A549 treated with DMSO at 1 μM for 4 hours (cell line): ENCODE results near the gene FLACC1. TPM values are rescaled to one million over a fixed set of nuclear protein-coding genes. Genes with fewer than 3 reads are reported as not detected.

Experiments used
- total RNA-seq: library from RNA; stranded (reverse); fragments of 200-300 nt; extraction: Qiagen RNA extraction; gene quantifications from 5 replicates; pipeline ENCODE4 v1.2.3, GENCODE V29; 2022; ENCODE audit warnings: low read depth

FLACC1 gene, protein sequence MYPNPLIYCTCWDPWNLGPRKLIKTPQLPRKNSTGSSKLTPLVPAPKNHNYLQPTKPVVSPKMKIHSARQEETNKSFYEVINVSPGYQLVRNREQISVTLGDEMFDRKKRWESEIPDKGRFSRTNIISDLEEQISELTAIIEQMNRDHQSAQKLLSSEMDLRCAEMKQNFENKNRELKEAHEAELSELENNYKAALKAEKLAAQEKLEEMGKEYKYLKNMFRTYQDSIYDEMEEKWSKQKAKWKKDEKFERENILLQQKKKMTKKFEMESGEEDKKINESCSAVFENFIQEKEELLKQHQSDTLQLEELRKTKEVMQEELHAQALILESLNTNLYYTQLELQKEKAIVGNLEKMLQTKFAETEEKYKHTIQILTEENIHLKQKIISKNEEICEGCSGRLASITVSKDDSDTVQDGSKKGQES
- total RNA-seq = 0.14 to 0.45 TPM in 2 of 5 replicates, not detected in the others

DNA sequence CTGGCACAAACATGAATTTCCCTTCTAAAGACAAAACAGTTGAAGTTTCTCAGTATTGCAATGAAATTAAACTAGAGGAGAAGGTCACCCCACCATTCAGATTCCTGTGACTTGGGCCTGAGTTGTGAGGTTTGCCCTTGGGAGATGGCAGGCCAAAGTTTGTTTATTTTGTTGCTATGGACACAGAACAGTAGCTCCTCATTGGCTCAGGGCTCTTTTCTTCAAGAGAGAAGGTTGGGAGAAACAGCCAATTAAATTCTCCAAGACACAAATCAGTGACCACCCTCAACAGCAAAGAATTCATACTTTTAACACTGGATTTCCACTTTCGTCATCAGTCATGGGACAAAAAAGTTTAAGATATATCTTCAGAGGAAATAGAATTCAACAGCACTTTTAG lies at the start of gene FLACC1:
FLACC1 (minus strand) TSS at position 125 of the 400 bp plus-strand sequence. CDS start 5,941 bp downstream, outside the sequence.

DNA sequence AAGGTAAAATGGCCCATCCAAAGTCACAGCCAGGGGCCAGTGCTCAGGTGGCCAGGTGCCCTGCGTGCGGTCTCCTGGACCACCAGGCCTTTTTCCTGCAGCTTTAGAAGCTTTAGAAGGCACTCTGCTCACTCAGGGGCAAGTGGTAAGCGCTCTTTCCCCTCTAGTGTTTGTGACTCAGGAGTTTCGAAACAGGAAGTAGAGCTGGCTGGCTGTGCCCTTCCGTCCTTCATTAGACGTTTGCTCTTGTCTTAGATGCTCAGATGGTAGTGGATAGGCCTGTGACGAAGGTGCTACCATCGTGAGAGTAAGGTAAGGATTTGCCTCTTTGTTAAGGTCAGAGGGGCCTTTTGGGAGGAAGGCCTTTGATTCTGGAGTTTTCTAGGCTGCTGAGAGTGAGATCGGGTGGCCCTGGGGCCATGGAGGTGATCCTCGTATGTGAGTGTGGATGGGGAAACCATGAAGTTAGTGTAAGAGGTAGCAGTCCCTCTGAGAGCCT lies 96.8 kb downstream of the FLACC1 start, which contains the start of gene CASP8:
CASP8 (plus strand) TSS at position 235 of the 499 bp plus-strand sequence. CDS start 5,951 bp downstream, outside the sequence.

Other genes starting within 250 kb of the FLACC1 start
- 63.4 to 80.2 TPM (median 72.4 TPM) in 5 replicates for gene CFLAR, start 241.2 kb downstream of the FLACC1 start, total RNA-seq
- gene CASP10, start 174.2 kb downstream of the FLACC1 start, total RNA-seq = 1.8 to 2.7 TPM (median 2.5 TPM) in 5 replicates
- gene CASP8, start 96.8 kb downstream of the FLACC1 start, total RNA-seq = 31.5 to 39.4 TPM (median 35.5 TPM) in 5 replicates
- 12.0 to 17.1 TPM (median 14.2 TPM) in 5 replicates for gene TRAK2, start 94.1 kb upstream of the FLACC1 start, total RNA-seq
- 19.9 to 24.3 TPM (median 23.2 TPM) in 5 replicates for gene STRADB, start 94.4 kb upstream of the FLACC1 start, total RNA-seq